Renal pelvis (tissue), 4 donors: Measurements from ENCODE around the gene MEG3. TPM values are rescaled to one million over a fixed set of nuclear protein-coding genes. Genes with fewer than 3 reads are reported as not detected.

Experiments
- DNase-seq: peaks from one replicate; pipeline ENCODE4 v3.0.0-alpha.2; 2013
- polyA plus RNA-seq, 3 donors: library from polyadenylated mRNA; unstranded; fragments of 120-200 nt; gene quantifications; one replicate each; pipeline ENCODE4 v1.2.1, GENCODE V29; 2013; ENCODE audit not compliant: insufficient read length in 3 of 3

Gene MEG3
- polyA plus RNA-seq, 3 donors = 122 to 305 (median 222) TPM

DNA sequence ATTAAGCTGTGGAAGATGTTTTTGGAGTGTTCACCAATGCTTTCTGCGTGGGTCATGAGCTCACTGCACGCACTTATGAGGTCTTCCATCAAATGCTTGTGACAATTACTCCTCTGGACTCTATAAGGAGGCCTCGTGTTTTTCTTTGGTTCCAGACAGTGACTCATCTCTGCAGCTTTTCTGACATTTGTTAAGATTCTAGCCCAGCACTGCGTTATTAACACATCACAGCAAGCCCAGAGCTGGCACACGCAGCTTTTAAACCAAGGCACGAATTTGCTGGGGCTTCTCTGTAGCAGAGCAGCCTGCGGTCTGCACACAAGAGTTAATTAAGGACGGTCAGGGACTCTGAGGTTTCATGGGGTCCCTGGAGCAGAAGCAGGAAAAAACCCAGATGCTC, 16.9 kb downstream of the MEG3 start:
- no peak for DNase-seq

DNA sequence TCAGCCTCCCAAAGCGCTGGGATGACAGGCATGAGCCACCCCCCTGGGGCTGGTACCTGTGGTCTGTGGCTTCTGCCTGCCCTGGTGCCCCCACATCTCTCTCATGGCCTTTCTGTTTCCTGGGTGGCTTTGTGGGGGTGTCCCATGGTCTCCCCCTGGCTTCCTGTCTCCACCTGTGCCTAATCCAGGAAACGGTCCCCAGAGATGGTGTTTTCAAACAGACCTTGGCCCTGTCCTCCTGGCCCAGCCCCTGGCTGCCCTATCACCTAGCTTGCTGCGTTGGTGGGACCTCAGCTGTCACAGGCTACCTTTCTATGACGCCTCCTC, 18.1 kb downstream of the MEG3 start:
- no peak for DNase-seq

DNA sequence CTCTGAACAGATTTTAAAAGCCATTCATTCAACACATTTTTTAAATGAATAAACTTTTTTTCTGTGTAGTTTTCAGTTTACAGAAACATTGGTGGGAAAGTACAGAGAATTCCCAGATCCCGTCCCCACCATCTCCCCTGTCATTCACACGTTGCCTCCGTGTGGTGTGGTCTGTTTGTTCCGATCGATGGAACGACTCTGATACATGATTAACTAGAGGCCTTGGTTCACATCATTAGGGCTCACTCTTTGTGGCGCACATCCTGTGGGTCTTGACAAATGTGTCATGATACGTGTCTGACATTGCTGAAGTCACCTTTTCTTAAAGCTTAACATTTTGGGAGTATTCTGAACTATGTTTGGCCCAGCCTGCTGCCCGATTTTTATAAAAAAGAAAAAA, 18.5 kb downstream of the MEG3 start:
- DNase-seq = no peak

DNA sequence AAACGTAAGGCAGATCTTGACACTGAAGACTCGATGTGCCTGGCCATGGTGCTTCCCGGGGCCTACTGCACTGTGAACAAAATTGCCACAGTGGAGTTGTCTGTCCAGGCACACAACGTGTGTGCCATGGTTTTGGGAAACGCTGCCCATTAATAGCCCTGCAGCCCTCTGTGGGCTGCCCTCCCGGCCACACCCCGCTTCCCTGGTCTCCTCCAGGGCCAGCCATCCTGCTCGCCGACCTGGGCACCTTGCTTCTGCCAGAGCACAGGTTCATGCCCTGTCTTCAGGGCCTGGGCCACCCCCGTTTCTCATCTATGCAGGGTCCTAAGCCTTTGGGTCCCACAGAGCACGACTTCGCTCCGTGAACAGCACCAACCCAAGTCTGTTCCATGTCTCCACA, 18.9 kb downstream of the MEG3 start:
- no peak for DNase-seq

DNA sequence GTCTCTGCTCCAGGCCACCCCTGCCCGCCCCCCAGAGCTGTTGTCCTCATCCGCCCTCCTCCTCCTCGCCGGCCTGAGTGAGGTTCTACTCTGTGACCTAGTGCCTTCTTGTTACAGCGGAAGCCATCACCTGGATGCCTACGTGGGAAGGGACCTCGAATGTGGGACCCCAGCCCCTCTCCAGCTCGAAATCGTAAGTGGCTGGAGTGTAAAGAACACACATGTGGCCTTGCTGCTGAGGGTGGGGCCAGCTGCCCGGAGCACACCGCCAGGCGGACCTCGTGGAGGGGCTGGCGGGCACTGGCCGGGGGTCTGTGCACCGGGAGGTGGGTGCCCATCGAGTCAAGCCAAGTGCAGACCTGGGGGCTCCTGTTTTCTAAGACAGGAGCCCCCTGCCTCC, 19.4 kb downstream of the MEG3 start:
- DNase-seq = no peak

DNA sequence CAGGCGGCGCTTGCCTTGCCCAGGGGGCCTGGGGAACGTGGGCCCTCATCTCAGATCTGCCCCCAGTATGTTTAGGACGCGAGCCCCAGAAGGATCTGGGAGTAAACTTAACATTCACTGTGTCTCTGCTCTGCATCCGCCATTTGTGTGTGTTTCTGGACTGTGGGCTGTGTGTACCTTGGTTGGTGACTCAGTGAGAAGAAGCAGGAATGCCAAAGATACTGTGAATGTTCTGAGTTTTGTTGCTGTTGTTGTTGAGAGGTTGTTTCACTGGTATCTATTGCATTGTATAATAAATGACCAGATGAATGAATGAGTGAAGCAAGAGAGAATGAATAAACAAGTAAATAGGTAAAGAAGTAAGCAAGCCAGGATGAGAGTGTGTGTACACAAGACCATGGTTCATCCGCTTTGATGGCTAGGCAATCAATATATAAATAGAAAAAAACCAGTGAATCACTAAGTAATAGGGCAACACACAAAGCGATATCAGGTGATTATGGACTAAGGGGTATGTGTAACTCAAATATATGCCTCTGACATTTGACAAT, 20.5 kb downstream of the MEG3 start:
- no peak for DNase-seq

DNA sequence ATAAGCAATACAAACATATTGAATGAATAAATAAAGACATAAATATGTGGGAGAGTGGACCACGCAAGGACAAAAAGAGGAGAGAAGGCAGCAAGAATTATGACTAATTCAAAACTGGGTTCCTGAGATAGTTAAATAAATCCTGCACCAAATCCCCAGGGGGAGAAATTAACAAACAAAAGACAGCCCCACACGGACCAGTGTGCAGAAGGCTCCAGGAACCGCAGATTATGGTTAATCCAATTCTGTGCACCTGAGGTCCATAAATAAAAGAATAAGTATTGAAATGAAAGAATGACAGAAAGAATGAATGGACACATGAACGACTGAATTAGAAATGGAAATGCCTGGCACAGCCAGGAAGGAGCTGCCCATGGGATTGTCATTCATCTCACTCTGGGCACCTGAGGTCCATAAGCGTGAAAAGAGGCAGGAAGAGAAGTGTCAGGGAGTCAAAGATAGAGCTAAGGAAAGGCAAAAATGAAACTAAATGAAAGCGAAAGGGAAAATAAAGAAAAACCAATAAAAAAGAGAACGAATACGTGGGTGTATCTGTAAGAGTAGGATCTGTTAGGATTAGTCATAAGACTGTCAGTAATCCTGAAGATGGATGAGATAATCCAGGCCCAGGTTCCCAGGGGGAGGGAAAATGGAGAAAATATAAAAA, 23.3 kb downstream of the MEG3 start:
- DNase-seq = no peak

DNA sequence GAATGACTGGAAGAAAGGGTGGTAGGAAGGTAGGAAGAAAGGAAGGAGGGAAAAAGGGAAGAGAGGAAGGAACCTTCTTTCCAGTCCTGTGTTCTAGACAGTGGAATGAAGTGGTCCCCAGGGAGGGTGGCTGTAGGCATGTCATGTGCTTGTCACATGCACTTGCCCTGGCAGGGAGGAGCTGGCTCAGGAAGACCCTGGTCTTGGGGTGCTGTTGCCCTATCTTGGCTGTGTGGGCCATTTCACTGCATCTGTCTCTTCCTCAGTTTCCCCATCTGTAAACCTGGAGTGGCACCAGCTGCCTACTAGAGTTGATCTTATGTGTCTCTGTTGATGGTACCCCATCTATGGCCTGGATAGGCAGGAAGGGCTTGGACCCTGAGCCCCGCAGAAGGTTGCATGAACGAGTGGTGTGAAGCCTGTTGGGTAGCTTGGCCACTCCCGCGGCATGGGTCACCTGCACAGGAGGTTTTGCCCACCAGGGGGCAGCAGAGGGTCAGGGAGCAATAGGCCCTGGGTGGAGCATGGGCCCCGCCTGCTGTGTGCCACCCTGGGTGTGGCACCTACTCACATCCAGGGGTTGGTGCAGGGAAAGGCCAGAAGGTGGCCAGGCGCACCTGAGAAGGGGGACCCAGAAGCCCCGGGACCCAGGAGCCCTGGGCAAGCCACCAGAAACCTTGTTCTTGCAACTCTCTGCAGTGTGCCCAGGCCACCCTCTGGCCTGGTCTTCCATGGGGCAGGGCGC, 25.1 kb downstream of the MEG3 start:
- no peak for DNase-seq

DNA sequence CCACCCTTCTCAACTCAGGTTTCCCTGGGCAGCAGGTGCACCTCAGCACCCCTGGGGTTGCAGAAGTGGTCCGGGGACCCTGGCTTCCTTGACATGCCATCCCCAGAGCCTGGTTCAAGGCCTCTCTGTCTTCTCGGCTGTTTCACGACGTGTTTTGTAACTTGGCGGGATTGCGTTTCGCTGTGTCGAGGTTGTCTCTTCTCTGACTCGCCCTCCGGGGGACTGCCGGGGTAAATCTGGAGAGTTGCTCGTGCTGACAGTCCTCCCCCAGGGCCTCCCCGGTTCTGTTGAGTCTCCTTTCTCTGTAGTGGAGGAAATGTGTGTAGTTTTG, 25.6 kb downstream of the MEG3 start:
- no peak for DNase-seq

DNA sequence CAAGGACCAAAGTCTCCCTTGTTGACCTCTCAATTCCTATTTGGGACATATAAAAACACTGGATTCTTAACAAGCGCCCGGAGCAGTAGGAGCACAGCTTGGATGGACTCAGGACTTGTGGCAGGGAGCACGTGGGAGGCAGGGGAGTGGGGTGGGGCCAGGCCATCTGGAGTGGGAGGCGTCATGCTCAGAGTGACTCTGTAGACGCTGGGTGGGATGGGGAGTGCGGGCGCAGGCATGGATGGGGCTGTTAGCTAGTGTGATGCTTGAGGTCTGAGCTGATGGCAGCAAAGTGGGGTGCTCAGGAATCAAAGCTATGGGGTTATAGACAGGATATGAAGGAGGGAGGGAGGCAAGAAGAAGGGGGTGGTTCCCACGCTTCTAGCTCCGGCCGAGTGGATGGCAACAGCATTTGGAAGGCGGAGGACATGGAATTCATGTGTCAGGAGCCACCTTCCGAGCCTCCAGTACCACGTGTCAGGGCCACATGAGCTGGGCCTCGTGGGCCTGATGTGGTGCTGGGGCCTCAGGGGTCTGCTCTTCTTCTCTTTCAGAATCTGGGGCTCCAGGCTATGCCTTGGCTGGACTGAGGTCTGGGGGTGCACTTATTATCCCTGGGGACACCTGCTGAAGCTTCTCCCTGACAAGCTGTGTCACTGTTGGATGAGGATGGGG, 26.2 kb downstream of the MEG3 start:
- DNase-seq = no peak

DNA sequence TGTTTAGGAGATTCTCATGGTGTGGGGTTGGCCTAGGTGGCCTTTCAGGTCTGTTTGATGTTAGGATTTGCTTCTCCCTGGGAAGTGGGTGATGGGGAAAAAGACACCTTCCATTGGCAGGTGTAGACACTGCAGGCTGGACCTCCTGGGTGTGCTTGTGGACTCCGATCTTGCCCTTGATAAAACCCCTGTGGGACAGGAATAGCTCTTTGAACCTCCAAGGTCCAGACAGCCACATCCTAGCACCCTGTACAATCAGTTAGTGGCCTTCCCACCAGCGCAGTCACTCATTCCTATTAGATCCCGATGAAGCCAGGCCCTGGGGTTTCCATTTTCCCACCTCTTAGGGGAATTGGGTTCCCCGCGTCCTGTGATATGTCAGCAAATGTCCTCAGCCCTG, 28.5 kb downstream of the MEG3 start:
- no peak for DNase-seq

DNA sequence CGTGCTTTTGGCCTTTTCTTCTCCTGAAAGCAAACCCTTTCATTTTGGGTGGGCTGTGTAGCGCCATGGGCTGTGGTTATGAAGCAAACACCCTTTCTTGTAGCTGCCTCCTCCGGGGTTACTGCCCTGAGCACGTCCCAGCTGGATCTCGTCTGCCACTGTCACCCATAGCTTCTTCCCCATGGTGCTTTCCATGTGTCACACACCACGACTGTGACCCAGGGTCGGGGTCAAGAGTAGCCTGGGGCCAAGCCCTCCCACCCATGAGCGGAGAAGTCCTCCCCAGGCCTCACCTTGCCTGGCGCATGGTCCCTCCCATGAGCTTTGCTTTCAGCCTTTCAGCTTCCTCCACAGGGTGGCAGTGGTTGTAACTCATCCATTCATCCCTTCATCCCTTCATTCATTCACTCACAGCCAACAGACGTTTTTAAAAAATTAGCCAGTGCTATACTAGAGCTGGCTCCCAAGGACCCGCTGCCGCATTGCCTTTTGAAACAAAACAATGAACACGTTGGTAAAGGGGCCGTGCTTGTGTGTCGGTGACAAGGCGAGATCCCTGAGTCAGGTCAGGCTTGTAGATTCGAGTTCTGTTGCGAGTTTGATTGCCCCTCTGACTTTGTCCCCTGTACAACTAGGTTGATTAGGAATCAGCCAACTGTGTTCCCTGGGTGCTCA, 29.5 kb downstream of the MEG3 start:
- DNase-seq = no peak

DNA sequence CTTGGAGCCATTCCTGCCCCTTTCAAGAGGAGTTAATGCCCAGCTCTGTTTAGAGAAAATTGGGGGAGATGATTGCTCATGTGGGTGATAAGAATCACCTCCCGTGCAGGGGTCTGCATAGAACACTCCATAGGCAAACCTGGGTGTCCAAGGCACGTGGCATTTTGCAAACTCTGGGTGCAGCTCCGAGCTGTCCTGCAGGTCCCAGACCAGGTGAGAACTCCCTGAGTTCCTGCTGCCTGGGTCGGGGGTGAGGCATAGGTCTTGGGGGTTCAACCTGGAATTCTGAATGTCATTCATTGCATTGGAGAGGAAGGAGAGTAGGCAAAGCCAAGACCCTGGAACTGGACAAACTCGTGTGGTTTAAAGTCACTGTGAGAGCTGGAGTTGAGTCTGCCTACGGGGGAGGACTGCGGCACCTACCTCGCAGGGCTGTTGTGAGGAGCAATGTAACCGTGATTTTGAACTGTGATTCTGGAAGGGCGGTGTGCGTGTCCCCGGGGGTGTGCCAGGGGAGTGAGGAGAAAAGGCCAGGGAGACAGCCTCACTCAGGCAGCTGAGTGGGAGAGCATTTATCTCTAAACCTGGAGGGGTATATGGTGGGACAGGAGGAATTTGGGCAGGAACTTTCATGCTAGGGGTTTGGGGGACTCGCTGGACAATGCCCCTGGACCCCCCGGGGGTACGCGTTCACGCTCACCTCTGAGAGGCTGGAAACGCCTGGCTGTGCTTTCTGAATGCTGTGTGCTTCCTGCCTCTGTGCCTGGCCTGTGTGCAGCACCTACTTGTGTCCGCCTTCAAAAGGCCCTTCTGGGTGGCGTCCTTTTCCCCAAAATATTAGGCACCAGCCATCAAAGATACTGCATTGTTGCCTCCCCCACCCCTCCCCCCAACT, 30.4 kb downstream of the MEG3 start:
- no peak for DNase-seq

DNA sequence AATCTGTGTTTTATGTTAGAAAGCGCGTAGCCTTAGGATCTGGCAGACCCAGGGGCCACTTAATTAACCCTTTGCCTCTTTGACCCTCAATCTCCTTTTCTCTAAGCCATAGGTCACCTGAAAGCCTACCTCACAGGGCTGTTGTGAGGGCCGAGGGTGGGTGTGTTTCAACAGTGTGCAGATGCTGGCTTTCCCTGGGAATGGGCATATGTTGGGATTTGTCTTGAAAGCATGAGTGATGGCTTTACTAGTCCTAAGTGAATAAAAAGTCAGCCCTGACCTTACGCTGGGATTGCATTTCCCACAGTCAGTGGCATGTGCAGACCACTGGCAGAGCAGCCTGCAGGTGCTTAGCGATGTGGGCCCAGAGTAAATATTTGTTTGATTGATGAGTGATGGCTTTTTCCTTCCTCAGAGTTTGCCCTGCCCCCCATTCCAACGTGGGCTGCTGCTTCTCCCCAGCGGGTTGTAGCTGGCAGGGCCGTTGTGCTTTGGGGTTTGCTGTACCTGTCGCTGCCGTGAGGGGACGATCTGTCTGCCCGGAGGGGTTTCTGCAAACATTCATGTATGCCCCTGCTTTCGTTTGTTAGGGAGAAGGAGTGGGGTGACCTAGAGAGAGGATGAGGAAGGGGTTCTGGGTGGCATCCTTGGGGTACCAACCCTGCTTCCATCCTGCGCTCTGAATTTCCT, 31.5 kb downstream of the MEG3 start:
- no peak for DNase-seq

DNA sequence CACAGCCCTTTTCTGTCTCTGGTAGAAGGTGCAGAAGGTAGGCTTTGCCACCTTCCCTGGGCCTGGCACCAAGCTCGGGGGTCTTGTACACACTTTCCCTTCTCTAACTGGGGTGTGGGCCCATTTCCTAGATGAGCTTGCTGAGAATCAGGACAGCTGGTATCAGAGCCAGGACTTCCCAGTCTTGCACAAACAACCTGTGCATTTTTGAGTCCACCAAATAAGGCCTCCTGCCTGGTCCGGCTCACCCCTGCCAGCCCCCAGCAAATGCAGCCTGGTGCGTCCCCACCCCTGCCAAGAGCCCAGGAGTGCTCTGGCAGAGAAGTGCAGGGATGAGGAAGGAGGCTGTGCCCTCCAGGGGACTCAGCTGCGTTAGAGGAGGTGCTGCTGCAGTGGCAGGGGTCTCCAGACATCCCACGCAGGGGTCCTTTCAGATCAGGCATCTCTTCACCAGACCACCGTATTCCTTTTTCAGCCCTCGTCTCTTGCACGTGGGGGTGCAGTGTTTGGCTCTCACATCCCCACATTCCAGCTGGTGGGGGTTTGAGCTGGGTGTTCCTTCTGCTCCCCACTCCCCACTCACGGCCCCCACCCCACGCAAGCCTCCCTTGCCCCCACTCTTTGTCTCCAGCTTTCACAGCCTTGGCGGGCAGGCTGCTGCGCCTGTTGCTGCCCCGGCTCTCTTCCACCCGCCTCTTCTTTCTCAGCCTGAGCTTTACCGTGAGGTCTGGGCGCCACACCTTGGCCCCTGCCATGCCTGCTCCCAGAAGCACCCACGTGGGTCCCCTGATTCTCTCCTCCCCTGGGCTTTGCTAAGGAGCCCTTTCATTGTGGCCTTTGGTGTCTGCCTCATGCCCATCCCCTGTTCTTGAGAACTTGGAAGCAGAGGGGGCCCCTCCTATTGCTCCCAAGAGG, 32.3 kb downstream of the MEG3 start:
- no peak for DNase-seq

DNA sequence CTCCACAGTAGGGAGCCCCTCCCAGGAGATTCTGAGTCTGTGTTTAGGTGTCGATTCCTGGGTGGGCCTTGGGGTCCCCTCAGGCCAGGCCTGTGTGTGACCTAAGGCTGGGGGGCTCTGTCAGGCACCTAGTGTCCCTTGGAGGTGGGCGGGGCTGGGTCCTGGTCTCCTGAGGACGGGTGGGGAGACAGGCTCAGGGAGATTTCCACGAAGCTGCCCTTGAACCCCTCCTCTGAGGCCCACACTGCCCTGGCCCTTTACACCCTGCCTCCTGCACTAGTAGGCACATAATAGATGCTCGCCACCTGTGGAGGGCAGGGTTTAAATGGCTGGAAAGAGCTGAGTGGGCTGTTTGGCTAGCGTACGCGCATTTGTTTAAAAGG, 32.9 kb downstream of the MEG3 start:
- no peak for DNase-seq

DNA sequence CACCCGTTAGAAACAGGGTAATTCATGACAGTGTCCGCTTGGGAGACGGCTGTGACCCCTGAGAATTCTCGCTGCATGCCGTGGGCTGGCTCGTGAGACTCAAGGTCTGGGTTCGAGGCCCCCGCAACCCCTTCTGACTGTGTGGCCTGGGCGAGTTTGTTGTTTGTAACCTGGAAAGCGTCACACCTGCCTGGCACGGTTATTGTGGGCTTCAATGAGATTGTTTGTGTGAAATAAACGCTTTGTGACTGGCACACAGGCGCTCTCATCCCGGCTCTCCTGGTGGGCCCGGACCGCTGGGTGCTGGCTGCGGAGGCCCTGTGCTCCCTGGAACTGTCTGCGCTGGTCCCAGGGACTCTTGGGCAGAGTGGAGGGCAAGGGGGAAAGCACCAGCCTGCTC, 33.9 kb downstream of the MEG3 start:
- DNase-seq = no peak

DNA sequence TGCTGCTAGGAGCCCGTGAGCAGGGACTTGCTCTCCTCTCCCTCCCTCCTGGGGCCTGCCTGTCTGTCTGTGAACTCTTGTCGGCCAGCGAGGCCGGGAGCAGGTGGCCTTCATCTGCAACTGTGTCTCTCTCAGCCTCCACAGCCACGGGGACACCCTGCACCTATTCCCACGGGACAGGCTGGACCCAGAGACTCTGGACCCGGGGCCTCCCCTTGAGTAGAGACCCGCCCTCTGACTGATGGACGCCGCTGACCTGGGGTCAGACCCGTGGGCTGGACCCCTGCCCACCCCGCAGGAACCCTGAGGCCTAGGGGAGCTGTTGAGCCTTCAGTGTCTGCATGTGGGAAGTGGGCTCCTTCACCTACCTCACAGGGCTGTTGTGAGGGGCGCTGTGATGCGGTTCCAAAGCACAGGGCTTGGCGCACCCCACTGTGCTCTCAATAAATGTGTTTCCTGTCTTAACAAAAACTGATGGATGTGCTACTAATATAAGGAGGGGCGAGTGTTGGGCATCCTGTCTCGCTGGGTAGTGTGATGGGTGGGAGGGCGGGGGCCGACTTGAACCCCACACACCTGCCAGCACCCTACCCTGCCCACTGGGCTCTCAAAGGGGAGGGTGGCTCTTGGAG, 34.8 kb downstream of the MEG3 start:
- no peak for DNase-seq

DNA sequence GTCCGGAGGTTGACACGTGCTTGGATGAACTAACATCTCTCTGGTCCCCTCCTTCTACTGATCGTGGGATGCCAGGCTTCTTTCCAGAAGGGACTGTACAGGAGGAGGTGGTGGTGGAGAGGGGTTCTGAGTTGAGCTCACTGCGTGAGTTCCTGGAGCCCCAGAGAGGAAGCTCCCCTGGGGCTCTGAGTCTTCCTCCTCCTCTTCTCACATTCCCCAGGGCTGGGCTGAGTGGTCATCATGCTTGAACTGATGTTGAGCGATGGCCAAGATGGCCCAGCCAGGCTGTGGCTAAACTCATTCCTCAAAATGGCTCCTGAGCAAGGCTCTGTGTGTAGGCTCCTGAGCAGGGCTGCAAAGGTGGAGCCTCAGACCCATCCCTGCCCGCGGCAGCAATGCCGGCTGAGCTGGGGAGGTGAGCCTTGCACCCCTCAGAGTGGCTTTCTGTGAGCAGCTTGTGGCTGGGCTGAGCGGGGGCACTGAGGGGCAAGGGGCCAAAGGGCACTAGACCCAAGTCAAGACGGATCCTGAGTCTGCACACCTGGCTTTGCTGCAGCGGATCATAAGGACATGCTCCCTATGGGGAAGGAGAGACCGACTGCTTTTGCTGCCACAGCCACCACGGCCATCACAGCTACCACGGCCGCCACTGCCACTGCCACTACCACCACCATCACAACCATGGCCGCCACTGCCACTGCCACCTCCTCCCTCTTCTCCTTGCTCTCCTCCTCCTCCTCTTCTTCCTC, 35.4 kb downstream of the MEG3 start:
- DNase-seq = no peak
